ENCODE results near the gene ITPR1.

DNA sequence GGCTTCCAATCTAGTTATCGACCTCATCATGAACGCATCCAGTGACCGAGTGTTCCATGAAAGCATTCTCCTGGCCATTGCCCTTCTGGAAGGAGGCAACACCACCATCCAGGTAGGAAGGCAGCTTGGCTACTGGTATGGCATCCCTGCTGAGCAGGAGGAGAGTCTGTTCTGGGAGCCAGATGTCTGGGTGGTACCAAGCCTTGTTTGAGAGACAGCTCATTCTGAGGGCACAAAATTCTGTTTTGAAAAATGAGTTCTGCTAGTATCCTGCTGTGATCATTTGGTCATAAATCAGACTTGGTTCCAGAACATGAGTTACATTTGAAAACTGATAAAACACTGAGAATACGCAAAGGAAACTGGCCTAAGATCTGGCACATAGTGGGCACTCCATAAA lies 242.1 kb downstream of the ITPR1 start:
- TF ChIP-seq CTCF (IDR thresholded peaks at IDR 0.05; ENCODE audit: low read length) (no peak), EZH2 (IDR thresholded peaks at IDR 0.05; ENCODE audit: borderline replicate concordance, low read length) (no peak)
